HepG2 (cell line): ENCODE results near the gene RWDD2A. TPM values are rescaled to one million over a fixed set of nuclear protein-coding genes. Genes with fewer than 3 reads are reported as not detected.
A peak's percentile ranks its signal among the peaks of the same experiment; 100 is the strongest.

Experiments
- AGO2 ChIP-seq: fragments of 200-400 bp; formaldehyde crosslinking; optimal IDR thresholded peaks from 2 replicates; pipeline ENCODE3; 2017; ENCODE audit warnings: mild to moderate bottlenecking, low read depth, low read length, moderate library complexity
- ARNT2 ChIP-seq: sonication (generic); formaldehyde crosslinking; IDR thresholded peaks from 2 replicates; pipeline ENCODE4 v1.8.0; 2022; ENCODE audit warnings: mild to moderate bottlenecking, low read depth, missing genetic modification reagents, moderate library complexity
- CCDC6 ChIP-seq: sonication (generic); formaldehyde crosslinking; IDR thresholded peaks from 2 replicates; pipeline ENCODE4 v1.8.1; 2022; ENCODE audit warnings: mild to moderate bottlenecking, missing genetic modification reagents, moderate library complexity
- HDAC1 ChIP-seq: sonication (generic); formaldehyde crosslinking; IDR thresholded peaks from 2 replicates; pipeline ENCODE4 v1.5.1; 2020; ENCODE audit warnings: mild to moderate bottlenecking, missing genetic modification reagents
- KLF16 ChIP-seq, 2 experiments: sonication (generic) in 1 of 2; formaldehyde crosslinking in 1 of 2; IDR thresholded peaks; 2 replicates each; pipeline versions ENCODE4 v1.6.1 to v1.8.0; 2016 to 2023; ENCODE audit warnings: missing genetic modification reagents in 2 of 2, missing compliant biosample characterization in 1 of 2
- NONO ChIP-seq, 2 experiments: fragments of 450-650 bp in 1 of 2; sonication (generic) in 1 of 2; formaldehyde crosslinking in 1 of 2; IDR thresholded peaks in 1 of 2; conservative IDR thresholded peaks in 1 of 2; 2 replicates each; pipeline versions ENCODE4 v1.6.1 to v1.8.0; 2017 to 2022; ENCODE audit warnings: mild to moderate bottlenecking in 1 of 2, missing genetic modification reagents in 1 of 2, moderate library complexity in 1 of 2
- RBM39 ChIP-seq: fragments of 200-400 bp; formaldehyde crosslinking; IDR thresholded peaks from one replicate; pipeline ENCODE4 v1.6.1; 2018; ENCODE audit warnings: antibody characterized with exemption, mild to moderate bottlenecking, low read depth, low read length; ENCODE audit not compliant: poor library complexity, severe bottlenecking
- SETDB1 ChIP-seq: sonication (generic); formaldehyde crosslinking; IDR thresholded peaks from 2 replicates; pipeline ENCODE4 v1.5.1; 2020; ENCODE audit warnings: missing genetic modification reagents, mild to moderate bottlenecking, borderline replicate concordance
- SNAI1 ChIP-seq: sonication (generic); formaldehyde crosslinking; IDR thresholded peaks from 2 replicates; pipeline ENCODE4 v1.5.0; 2020; ENCODE audit warnings: mild to moderate bottlenecking, missing genetic modification reagents, borderline replicate concordance
- TEAD3 ChIP-seq: optimal IDR thresholded peaks from 2 replicates; pipeline ENCODE3; 2016; ENCODE audit warnings: borderline replicate concordance
- ZNF350 ChIP-seq: sonication (generic); formaldehyde crosslinking; IDR thresholded peaks from 2 replicates; pipeline ENCODE4 v1.4.0; 2020; ENCODE audit warnings: mild to moderate bottlenecking, low read depth, missing genetic modification reagents, borderline replicate concordance
- ZNF614 ChIP-seq: IDR thresholded peaks from 2 replicates; pipeline ENCODE4 v1.6.1; 2018; ENCODE audit warnings: missing biosample characterization, missing genetic modification reagents, inconsistent platforms, borderline replicate concordance
- ZNF670 ChIP-seq: sonication (generic); formaldehyde crosslinking; IDR thresholded peaks from 2 replicates; pipeline ENCODE4 v1.8.0; 2022; ENCODE audit warnings: mild to moderate bottlenecking, missing genetic modification reagents, borderline replicate concordance
- polyA plus RNA-seq, 8 experiments: library from polyadenylated mRNA; depleted of rRNA in 3 of 8; stranded (reverse) in 7 of 8; unstranded in 1 of 8; fragments of >200 nt; fragmentation: Illumina TruSeq in 4 of 8; extraction: Trizol in 4 of 8; gene quantifications; 2 replicates each; pipeline versions ENCODE4 v1.2.1 to v1.2.3, GENCODE V29; 2011 to 2016; ENCODE audit warnings: low read depth in 4 of 8, missing spikeins in 1 of 8, mixed read lengths in 1 of 8; ENCODE audit not compliant: insufficient read depth in 1 of 8
- total RNA-seq, 5 experiments: library from RNA; depleted of rRNA; stranded (reverse); fragments of >200 nt; fragmentation: Illumina TruSeq; extraction: Trizol; gene quantifications; 2 replicates each; pipeline ENCODE4 v1.2.3, GENCODE V29; 2016; ENCODE audit warnings: low read depth in 1 of 5
- TF ChIP-seq, protein P1 (sequence below): sonication (generic); formaldehyde crosslinking; conservative IDR thresholded peaks from 2 replicates; pipeline ENCODE4 v1.8.0; 2022; ENCODE audit warnings: mild to moderate bottlenecking, moderate library complexity, missing genetic modification reagents
- TF ChIP-seq, protein P2 (sequence below): sonication (generic); formaldehyde crosslinking; IDR thresholded peaks from 2 replicates; pipeline ENCODE4 v1.4.0; 2020; ENCODE audit warnings: missing genetic modification reagents
- TF ChIP-seq, protein P3 (sequence below): sonication (generic); formaldehyde crosslinking; IDR thresholded peaks from 2 replicates; pipeline ENCODE4 v1.5.0; 2020; ENCODE audit warnings: mild to moderate bottlenecking, missing genetic modification reagents, moderate library complexity
- TF ChIP-seq, protein P4 (sequence below): sonication (generic); formaldehyde crosslinking; IDR thresholded peaks from 2 replicates; pipeline ENCODE4 v1.5.0; 2020; ENCODE audit warnings: missing genetic modification reagents

Gene RWDD2A
- total and polyA plus RNA-seq, 2 of the 13 experiments (the other 11 are each of a cell fraction or from before 2014, with no cell fraction given), result 5.3 to 8.1 TPM

DNA sequence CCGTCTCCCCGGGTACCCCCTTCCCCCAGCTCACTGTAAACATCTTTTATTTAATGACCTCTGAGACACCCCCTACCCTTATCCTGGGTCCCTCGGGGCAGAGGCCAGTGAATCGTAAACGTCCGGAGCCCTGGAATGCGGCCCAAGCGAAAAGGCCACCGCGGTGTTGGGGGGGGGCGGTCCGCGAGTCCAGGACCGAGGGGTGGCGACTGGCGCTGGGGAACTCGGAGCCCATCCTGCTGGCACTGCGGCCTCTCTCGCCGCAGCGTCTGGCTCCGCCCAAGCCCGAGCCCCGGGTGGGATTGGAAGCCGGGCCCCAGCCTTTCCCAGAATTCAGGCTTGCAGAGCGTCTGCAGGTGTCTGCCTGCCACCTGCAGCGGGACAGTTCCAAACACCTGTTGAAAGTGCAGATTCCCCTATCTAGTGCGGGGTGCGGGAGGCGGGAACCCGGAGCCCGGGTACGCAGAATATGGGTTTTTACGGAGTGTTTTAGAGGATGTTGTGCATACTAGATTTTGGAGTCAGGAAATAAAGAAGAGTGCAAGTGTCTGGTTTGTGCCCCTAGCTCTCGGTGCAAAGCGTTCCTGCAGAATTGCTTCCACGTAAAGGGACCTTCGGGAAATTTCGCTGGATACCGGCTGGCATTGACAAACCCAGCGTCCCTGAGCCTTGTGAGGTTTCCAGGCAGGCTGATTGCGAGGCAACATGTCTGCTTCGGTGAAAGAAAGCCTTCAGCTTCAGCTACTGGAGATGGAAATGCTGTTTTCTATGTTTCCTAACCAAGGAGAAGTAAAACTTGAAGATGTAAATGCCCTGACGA lies 800 bp downstream of the RWDD2A start (continued):
- TF ChIP-seq, protein P1, sequence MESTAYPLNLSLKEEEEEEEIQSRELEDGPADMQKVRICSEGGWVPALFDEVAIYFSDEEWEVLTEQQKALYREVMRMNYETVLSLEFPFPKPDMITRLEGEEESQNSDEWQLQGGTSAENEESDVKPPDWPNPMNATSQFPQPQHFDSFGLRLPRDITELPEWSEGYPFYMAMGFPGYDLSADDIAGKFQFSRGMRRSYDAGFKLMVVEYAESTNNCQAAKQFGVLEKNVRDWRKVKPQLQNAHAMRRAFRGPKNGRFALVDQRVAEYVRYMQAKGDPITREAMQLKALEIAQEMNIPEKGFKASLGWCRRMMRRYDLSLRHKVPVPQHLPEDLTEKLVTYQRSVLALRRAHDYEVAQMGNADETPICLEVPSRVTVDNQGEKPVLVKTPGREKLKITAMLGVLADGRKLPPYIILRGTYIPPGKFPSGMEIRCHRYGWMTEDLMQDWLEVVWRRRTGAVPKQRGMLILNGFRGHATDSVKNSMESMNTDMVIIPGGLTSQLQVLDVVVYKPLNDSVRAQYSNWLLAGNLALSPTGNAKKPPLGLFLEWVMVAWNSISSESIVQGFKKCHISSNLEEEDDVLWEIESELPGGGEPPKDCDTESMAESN, result 0 out of 2 replicates have a peak, but pooled peaks have one; percentile 62
- TF ChIP-seq ZNF670, result 0 out of 2 replicates have a peak, but pooled peaks have one; percentile 58
- no peak for TF ChIP-seq NONO (IDR thresholded peaks at IDR 0.05)
- 0 out of 2 replicates have a peak, but pooled peaks have one; percentile 11 for TF ChIP-seq NONO (CRISPR knock-in tag; conservative IDR thresholded peaks at IDR 0.05)
- TF ChIP-seq, protein P2, sequence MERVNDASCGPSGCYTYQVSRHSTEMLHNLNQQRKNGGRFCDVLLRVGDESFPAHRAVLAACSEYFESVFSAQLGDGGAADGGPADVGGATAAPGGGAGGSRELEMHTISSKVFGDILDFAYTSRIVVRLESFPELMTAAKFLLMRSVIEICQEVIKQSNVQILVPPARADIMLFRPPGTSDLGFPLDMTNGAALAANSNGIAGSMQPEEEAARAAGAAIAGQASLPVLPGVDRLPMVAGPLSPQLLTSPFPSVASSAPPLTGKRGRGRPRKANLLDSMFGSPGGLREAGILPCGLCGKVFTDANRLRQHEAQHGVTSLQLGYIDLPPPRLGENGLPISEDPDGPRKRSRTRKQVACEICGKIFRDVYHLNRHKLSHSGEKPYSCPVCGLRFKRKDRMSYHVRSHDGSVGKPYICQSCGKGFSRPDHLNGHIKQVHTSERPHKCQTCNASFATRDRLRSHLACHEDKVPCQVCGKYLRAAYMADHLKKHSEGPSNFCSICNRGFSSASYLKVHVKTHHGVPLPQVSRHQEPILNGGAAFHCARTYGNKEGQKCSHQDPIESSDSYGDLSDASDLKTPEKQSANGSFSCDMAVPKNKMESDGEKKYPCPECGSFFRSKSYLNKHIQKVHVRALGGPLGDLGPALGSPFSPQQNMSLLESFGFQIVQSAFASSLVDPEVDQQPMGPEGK (CRISPR knock-in tag), result 0 out of 2 replicates have a peak, but pooled peaks have one; percentile 47
- TF ChIP-seq ARNT2 (CRISPR knock-in tag), result 0 out of 2 replicates have a peak, but pooled peaks have one; percentile 21
- 0 out of 2 replicates have a peak, but pooled peaks have one; percentile 5 for TF ChIP-seq HDAC1 (CRISPR knock-in tag)
- TF ChIP-seq, protein P3, sequence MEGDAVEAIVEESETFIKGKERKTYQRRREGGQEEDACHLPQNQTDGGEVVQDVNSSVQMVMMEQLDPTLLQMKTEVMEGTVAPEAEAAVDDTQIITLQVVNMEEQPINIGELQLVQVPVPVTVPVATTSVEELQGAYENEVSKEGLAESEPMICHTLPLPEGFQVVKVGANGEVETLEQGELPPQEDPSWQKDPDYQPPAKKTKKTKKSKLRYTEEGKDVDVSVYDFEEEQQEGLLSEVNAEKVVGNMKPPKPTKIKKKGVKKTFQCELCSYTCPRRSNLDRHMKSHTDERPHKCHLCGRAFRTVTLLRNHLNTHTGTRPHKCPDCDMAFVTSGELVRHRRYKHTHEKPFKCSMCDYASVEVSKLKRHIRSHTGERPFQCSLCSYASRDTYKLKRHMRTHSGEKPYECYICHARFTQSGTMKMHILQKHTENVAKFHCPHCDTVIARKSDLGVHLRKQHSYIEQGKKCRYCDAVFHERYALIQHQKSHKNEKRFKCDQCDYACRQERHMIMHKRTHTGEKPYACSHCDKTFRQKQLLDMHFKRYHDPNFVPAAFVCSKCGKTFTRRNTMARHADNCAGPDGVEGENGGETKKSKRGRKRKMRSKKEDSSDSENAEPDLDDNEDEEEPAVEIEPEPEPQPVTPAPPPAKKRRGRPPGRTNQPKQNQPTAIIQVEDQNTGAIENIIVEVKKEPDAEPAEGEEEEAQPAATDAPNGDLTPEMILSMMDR (CRISPR knock-in tag), result peak; percentile 27; the same call in 1 of the 2 replicates
- 0 out of 2 replicates have a peak, but pooled peaks have one; percentile 66 for TF ChIP-seq SNAI1
- TF ChIP-seq ZNF614 (CRISPR knock-in tag), result peak; percentile 54; the same call in 1 of the 2 replicates
- TF ChIP-seq, protein P4, sequence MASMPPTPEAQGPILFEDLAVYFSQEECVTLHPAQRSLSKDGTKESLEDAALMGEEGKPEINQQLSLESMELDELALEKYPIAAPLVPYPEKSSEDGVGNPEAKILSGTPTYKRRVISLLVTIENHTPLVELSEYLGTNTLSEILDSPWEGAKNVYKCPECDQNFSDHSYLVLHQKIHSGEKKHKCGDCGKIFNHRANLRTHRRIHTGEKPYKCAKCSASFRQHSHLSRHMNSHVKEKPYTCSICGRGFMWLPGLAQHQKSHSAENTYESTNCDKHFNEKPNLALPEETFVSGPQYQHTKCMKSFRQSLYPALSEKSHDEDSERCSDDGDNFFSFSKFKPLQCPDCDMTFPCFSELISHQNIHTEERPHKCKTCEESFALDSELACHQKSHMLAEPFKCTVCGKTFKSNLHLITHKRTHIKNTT (CRISPR knock-in tag), result no peak
- peak; percentile 23 for TF ChIP-seq AGO2
- peak; percentile 47 for TF ChIP-seq RBM39
- peak; percentile 47 for TF ChIP-seq CCDC6 (CRISPR knock-in tag)
- TF ChIP-seq SETDB1 (CRISPR knock-in tag), result no peak
- peak; percentile 18 for TF ChIP-seq TEAD3 (CRISPR knock-in tag)
- no peak for TF ChIP-seq KLF16 (CRISPR knock-in tag; IDR thresholded peaks at IDR 0.05)
- no peak; the same call in 1 of the 2 replicates for TF ChIP-seq ZNF350 (CRISPR knock-in tag)
